Nephron (organoid): ENCODE data around the gene TRDN.
"Not testable (repeated sequence)": the region's sequence is repeated elsewhere in the genome, so short reads cannot be mapped to it uniquely, and the experiment has no call there.

ENCODE experiments used
- H3K27ac Mint-ChIP-seq, 3 experiments: 2 replicates each; pipeline ENCODE4 v1.8.0; 2020; ENCODE audit warnings: mixed read lengths in 3 of 3, mild to moderate bottlenecking in 2 of 3, moderate library complexity in 1 of 3
- H3K27me3 Mint-ChIP-seq: 2 replicates; pipeline ENCODE4 v1.8.0; 2021; ENCODE audit warnings: low read depth, mild to moderate bottlenecking, moderate library complexity, mixed read lengths
- H3K36me3 Mint-ChIP-seq: 2 replicates; pipeline ENCODE4 v1.8.0; 2020; ENCODE audit warnings: low read depth, mixed read lengths
- H3K4me1 Mint-ChIP-seq: 2 replicates; pipeline ENCODE4 v1.8.0; 2020; ENCODE audit warnings: mixed read lengths
- H3K4me3 Mint-ChIP-seq, 3 experiments: 2 replicates each; pipeline ENCODE4 v1.8.0; 2020; ENCODE audit warnings: mild to moderate bottlenecking in 3 of 3, mixed read lengths in 3 of 3, moderate library complexity in 2 of 3
- H3K9me3 Mint-ChIP-seq: 2 replicates; pipeline ENCODE4 v1.8.0; 2020; ENCODE audit warnings: mixed read lengths
- TF ChIP-seq, protein P1 (sequence below), 3 experiments: fragments of 200-600 bp; sonication (generic); IDR thresholded peaks; one replicate each; pipeline ENCODE4 v1.5.0; 2021; ENCODE audit warnings: antibody characterized with exemption in 3 of 3; ENCODE audit not compliant: unreplicated experiment in 3 of 3

Gene TRDN

DNA sequence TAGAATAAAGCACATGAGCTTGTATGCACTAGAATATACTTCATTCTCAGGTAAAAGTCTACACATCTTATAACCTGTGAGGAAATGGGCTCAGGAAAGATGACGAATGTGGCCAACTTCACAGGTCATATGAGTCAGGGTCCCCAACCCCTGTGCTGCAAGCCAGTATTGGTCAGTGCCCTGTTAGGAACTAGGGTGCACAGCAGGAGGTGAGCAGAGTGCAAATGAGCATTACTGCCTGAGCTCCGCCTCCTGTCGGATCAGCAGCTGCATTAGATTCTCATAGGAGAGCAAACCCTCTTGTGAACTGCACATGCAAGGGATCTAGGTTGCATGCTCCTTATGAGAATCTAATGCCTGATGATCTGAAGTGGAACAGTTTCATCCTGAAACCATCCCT is 182.3 kb downstream of the TRDN start:
- H3K4me1 Mint-ChIP-seq = no peaks in the 10 kb centered on the region
- H3K27ac Mint-ChIP-seq = no peak overlapping the region
- TF ChIP-seq, protein P1, sequence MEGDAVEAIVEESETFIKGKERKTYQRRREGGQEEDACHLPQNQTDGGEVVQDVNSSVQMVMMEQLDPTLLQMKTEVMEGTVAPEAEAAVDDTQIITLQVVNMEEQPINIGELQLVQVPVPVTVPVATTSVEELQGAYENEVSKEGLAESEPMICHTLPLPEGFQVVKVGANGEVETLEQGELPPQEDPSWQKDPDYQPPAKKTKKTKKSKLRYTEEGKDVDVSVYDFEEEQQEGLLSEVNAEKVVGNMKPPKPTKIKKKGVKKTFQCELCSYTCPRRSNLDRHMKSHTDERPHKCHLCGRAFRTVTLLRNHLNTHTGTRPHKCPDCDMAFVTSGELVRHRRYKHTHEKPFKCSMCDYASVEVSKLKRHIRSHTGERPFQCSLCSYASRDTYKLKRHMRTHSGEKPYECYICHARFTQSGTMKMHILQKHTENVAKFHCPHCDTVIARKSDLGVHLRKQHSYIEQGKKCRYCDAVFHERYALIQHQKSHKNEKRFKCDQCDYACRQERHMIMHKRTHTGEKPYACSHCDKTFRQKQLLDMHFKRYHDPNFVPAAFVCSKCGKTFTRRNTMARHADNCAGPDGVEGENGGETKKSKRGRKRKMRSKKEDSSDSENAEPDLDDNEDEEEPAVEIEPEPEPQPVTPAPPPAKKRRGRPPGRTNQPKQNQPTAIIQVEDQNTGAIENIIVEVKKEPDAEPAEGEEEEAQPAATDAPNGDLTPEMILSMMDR (IDR thresholded peaks at IDR 0.05; ENCODE audit: unreplicated experiment in 3 of 3) = no peak
- H3K4me3 Mint-ChIP-seq = no peak overlapping the region
- H3K27me3 Mint-ChIP-seq = no peaks in the 10 kb centered on the region
- H3K36me3 Mint-ChIP-seq = no peaks in the 10 kb centered on the region
- peaks cover 26% of the 10 kb centered on the region for H3K9me3 Mint-ChIP-seq

DNA sequence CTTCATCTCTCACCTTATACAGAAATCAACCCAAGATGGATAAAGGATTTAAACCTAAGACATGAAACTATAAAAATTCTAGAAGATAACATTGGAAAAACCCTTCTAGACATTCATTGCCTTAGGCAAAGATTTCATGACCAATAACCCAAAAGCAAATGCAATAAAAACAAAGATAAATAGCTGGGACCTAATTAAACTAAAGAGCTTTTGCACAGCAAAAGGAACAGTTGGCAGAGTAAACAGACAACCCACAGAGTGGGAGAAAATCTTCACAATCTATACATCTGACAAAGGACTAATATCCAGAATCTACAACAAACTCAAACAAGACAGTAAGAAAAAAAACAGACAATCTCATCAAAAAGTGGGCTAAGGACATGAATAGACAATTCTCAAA is 183.7 kb downstream of the TRDN start:
- H3K27me3 Mint-ChIP-seq, H3K27ac Mint-ChIP-seq, H3K36me3 Mint-ChIP-seq, H3K4me3 Mint-ChIP-seq, H3K4me1 Mint-ChIP-seq: not testable (repeated sequence)
- peaks cover 26% of the 10 kb centered on the region for H3K9me3 Mint-ChIP-seq

DNA sequence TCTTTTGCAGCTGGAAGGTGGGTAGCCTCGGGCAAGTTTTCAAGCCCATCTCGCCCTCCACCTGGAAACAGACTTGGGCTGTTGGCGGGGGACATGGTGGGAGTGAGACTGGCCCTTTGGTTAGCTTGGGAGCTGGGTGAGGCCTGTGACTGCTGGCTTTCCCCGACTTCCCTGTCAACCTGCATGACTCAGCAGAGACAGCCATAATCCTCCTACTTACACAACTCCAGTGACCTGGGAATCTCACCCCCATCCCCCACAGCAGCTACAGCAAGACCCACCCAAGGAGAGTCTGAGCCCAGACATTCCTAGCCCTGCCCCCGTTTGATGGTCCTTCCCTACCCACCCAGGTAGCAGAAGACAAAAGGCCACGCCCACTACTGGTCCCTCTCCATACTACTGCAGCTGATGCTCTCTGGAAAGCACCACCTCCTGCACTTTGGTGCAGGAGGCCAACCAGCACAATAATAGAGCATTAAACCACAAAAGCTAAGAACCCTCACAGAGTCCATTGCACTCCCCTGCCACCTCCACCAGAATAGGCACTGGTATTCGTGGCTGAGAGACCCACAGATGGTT is 188.4 kb downstream of the TRDN start:
- TF ChIP-seq, protein P1 (IDR thresholded peaks at IDR 0.05; ENCODE audit: unreplicated experiment in 3 of 3) = no peak
- Mint-ChIP-seq H3K27me3 (peaks cover 4% of the 10 kb centered on the region), H3K4me1 (no peaks in the 10 kb centered on the region), H3K27ac (no peak overlapping the region), H3K4me3 (no peak overlapping the region), H3K9me3 (peaks cover 26% of the 10 kb centered on the region), H3K36me3 (no peaks in the 10 kb centered on the region)

GRCh38 chr6:123447315-123447937 is 189.3 kb downstream of the TRDN start:
- TF ChIP-seq, protein P1 (IDR thresholded peaks at IDR 0.05; ENCODE audit: unreplicated experiment in 3 of 3) = no peak
- Mint-ChIP-seq H3K27me3 (peaks cover 4% of the 10 kb centered on the region), H3K9me3 (peaks cover 21% of the 10 kb centered on the region), H3K36me3 (no peaks in the 10 kb centered on the region), H3K4me1 (no peaks in the 10 kb centered on the region), H3K4me3 (no peak overlapping the region), H3K27ac (no peak overlapping the region)

- TF ChIP-seq, protein P1 (IDR thresholded peaks at IDR 0.05; ENCODE audit: unreplicated experiment in 3 of 3) = no peak
- Mint-ChIP-seq H3K4me1 (no peaks in the 10 kb centered on the region), H3K27me3 (no peaks in the 10 kb centered on the region), H3K9me3 (peaks cover 4% of the 10 kb centered on the region), H3K4me3 (no peak overlapping the region), H3K36me3 (no peaks in the 10 kb centered on the region), H3K27ac (no peak overlapping the region)
These were observed 197.4 kb downstream of the TRDN start for GRCh38 chr6:123439371-123439770.

GRCh38 chr6:123434186-123434585 is 202.6 kb downstream of the TRDN start:
- Mint-ChIP-seq H3K36me3 (no peaks in the 10 kb centered on the region), H3K27me3 (no peaks in the 10 kb centered on the region), H3K27ac (no peak overlapping the region), H3K9me3 (no peaks in the 10 kb centered on the region), H3K4me1 (no peaks in the 10 kb centered on the region), H3K4me3 (no peak overlapping the region)
- TF ChIP-seq, protein P1 (IDR thresholded peaks at IDR 0.05; ENCODE audit: unreplicated experiment in 3 of 3) = no peak
